ENCODE data around the gene CRAT. TPM values are rescaled to one million over a fixed set of nuclear protein-coding genes. Genes with fewer than 3 reads are reported as not detected.

Gene CRAT
- total and polyA plus RNA-seq, 7 experiments from 2014 or later: 7.2 to 20.1 (median 11.4) TPM

GRCh38 chr9:129072171-129072570, 38.4 kb downstream of the CRAT start:
- DNase-seq: no peak
- Mint-ChIP-seq H3K27ac (peak overlapping the region in 7 of 9 donors; percentile 26 to 85 (median 74)), H3K9me3 (no peaks in the 10 kb centered on the region), H3K4me1 (peaks cover 20 to 46% (median 30%) of the 10 kb centered on the region in 7 donors), H3K36me3 (peaks cover 0 to 6% (median 0%) of the 10 kb centered on the region in 5 donors), H3K27me3 (no peaks in the 10 kb centered on the region), H3K4me3 (peak overlapping the region in 5 of 10 donors; percentile 2 to 39 (median 32))
- H3K4me3 ChIP-seq (ENCODE audit: low read length): no peak overlapping the region
- intact Hi-C loops (cut with micrococcal nuclease): no loop called here
- H3K9me3 ChIP-seq (ENCODE audit: control insufficient read depth in 2 of 3, low read length in 3 of 3): no peaks in the 10 kb centered on the region
- H3K4me1 ChIP-seq (ENCODE audit: control insufficient read depth in 2 of 2, insufficient read depth in 2 of 2, low read length in 2 of 2): peaks cover 12 to 41% of the 10 kb centered on the region in 2 donors
- CTCF ChIA-PET: interaction anchor here (0.7 to 0.9 kb wide), 2 partner anchors 11 to 58 kb away, joined by 4 read pairs; no protein-coding TSS in a partner anchor
- no peaks in the 10 kb centered on the region for H3K27me3 ChIP-seq (ENCODE audit: control insufficient read depth in 2 of 2, insufficient read depth in 2 of 2, low read length in 2 of 2)
- H3K27ac ChIP-seq (ENCODE audit: low read depth, low read length): no peak overlapping the region
- no peak for ATAC-seq
- POLR2A ChIA-PET: no interaction called here
- H3K36me3 ChIP-seq (ENCODE audit: control insufficient read depth in 2 of 3, insufficient read depth in 3 of 3, low read length in 3 of 3): peaks cover 0 to 18% (median 0%) of the 10 kb centered on the region in 3 experiments

- H3K27me3 Mint-ChIP-seq: no peaks in the 10 kb centered on the region
- peak overlapping the region in 7 of 10 donors; percentile 2 to 62 (median 35) for H3K4me3 Mint-ChIP-seq
- ChIA-PET CTCF (interaction anchor here (0.7 kb wide), 1 partner anchor 59 kb away, joined by 4 read pairs; no protein-coding TSS in a partner anchor), POLR2A (no interaction called here)
- Histone ChIP-seq H3K9me3 (ENCODE audit: control insufficient read depth in 2 of 3, low read length in 3 of 3) (no peaks in the 10 kb centered on the region), H3K27ac (ENCODE audit: low read depth, low read length) (no peak overlapping the region), H3K4me3 (ENCODE audit: low read length) (no peak overlapping the region), H3K36me3 (ENCODE audit: control insufficient read depth in 2 of 3, insufficient read depth in 3 of 3, low read length in 3 of 3) (peaks cover 0 to 20% (median 0%) of the 10 kb centered on the region in 3 experiments), H3K27me3 (ENCODE audit: control insufficient read depth in 2 of 2, insufficient read depth in 2 of 2, low read length in 2 of 2) (no peaks in the 10 kb centered on the region), H3K4me1 (ENCODE audit: control insufficient read depth in 2 of 2, insufficient read depth in 2 of 2, low read length in 2 of 2) (peaks cover 12 to 41% of the 10 kb centered on the region in 2 donors)
- ATAC-seq: no peak
- peaks cover 0 to 6% (median 0%) of the 10 kb centered on the region in 5 donors for H3K36me3 Mint-ChIP-seq
- peak overlapping the region in 7 of 9 donors; percentile 26 to 85 (median 74) for H3K27ac Mint-ChIP-seq
- DNase-seq: peak in 5 of 9 donors; percentile 23 to 57 (median 43)
- peaks cover 20 to 46% (median 30%) of the 10 kb centered on the region in 7 donors for H3K4me1 Mint-ChIP-seq
- intact Hi-C loops (cut with micrococcal nuclease): no loop called here
- no peaks in the 10 kb centered on the region for H3K9me3 Mint-ChIP-seq
Measured at GRCh38 chr9:129071526-129072126, 39.0 kb downstream of the CRAT start.

DNA sequence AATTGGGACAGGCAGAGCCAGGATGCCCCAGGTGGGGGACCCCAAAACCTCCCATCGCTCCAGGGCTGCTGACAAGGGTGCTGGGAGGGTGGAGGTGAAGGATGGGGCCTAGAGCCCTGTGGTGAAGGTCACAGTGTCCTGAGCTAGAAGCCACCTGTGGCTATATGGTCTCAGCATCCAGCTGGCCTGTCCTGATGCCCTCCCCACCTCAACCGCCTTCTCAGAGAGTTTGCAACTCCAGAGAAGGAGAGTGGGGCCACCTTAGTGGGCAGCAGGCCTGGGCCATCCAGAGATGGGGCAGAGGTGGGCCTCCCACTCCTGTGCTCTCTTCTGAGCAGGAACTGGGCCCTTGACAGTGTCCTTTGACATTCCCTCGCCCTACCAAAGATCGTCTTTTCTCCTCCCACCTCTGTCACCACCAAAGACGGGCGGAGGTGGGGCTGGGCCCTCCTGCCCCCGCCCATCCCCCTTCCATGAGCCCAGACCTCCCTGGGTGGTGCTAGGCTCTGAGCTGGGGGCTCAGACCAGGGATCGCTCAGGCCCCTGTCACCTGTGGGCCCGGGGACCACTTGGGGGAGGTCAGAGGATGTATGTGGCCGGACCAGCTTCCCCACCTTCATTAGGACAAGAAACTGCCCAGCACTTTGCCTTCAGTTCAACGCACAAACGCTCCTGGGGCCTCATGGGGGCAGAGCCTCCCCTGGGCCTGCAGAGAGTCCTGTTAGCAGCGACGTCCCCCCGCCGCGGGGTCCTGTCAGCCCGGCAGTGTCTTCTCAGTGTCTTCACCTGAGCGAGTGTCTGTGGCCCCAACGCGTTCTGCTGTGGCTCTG, 39.7 kb downstream of the CRAT start:
- POLR2A ChIA-PET: no interaction called here

GRCh38 chr9:129069862-129070641, 40.5 kb downstream of the CRAT start:
- Histone ChIP-seq H3K4me1 (ENCODE audit: control insufficient read depth in 2 of 2, insufficient read depth in 2 of 2, low read length in 2 of 2) (peaks cover 12 to 41% of the 10 kb centered on the region in 2 donors), H3K36me3 (ENCODE audit: control insufficient read depth in 2 of 3, insufficient read depth in 3 of 3, low read length in 3 of 3) (peaks cover 0 to 25% (median 4%) of the 10 kb centered on the region in 3 experiments), H3K9me3 (ENCODE audit: control insufficient read depth in 2 of 3, low read length in 3 of 3) (no peaks in the 10 kb centered on the region), H3K27me3 (ENCODE audit: control insufficient read depth in 2 of 2, insufficient read depth in 2 of 2, low read length in 2 of 2) (no peaks in the 10 kb centered on the region), H3K4me3 (ENCODE audit: low read length) (no peak overlapping the region), H3K27ac (ENCODE audit: low read depth, low read length) (peak overlapping the region; percentile 37)
- DNase-seq (no peak), ATAC-seq (no peak)
- Mint-ChIP-seq H3K4me3 (peak overlapping the region in 2 of 10 donors; percentile 81 to 84), H3K9me3 (no peaks in the 10 kb centered on the region), H3K4me1 (peaks cover 20 to 46% (median 30%) of the 10 kb centered on the region in 7 donors), H3K27ac (peak overlapping the region in 8 of 9 donors; percentile 31 to 93 (median 89)), H3K36me3 (peaks cover 0 to 13% (median 0%) of the 10 kb centered on the region in 5 donors), H3K27me3 (no peaks in the 10 kb centered on the region)
- POLR2A ChIA-PET: interaction anchor here (1.3 to 1.4 kb wide), 2 partner anchors 11 to 34 kb away, joined by 5 to 8 read pairs; partner anchors contain the start of genes DOLPP1 and MIGA2
- CTCF ChIA-PET: no interaction called here
- intact Hi-C loops (cut with micrococcal nuclease): loop anchor here in 1 of 2 donors (1.0 kb wide), 1 partner anchor 11 kb away; the partner anchor contains the start of gene DOLPP1

More for the DNA sequence above, 39.7 kb downstream of the CRAT start:
- Histone ChIP-seq H3K36me3 (ENCODE audit: control insufficient read depth in 2 of 3, insufficient read depth in 3 of 3, low read length in 3 of 3) (peaks cover 0 to 21% (median 1%) of the 10 kb centered on the region in 3 experiments), H3K27me3 (ENCODE audit: control insufficient read depth in 2 of 2, insufficient read depth in 2 of 2, low read length in 2 of 2) (no peaks in the 10 kb centered on the region), H3K4me1 (ENCODE audit: control insufficient read depth in 2 of 2, insufficient read depth in 2 of 2, low read length in 2 of 2) (peaks cover 12 to 41% of the 10 kb centered on the region in 2 donors), H3K27ac (ENCODE audit: low read depth, low read length) (peak overlapping the region; percentile 21), H3K4me3 (ENCODE audit: low read length) (no peak overlapping the region), H3K9me3 (ENCODE audit: control insufficient read depth in 2 of 3, low read length in 3 of 3) (no peaks in the 10 kb centered on the region)
- peak overlapping the region in 5 of 9 donors; percentile 6 to 80 (median 67) for H3K27ac Mint-ChIP-seq
- no peaks in the 10 kb centered on the region for H3K9me3 Mint-ChIP-seq
- H3K4me3 Mint-ChIP-seq: peak overlapping the region in 1 of 10 donors; percentile 44
- H3K36me3 Mint-ChIP-seq: peaks cover 0 to 7% (median 0%) of the 10 kb centered on the region in 5 donors
- ATAC-seq (no peak), DNase-seq (no peak)
- CTCF ChIA-PET: no interaction called here
- H3K27me3 Mint-ChIP-seq: no peaks in the 10 kb centered on the region
- intact Hi-C loops (cut with micrococcal nuclease): no loop called here
- peaks cover 20 to 46% (median 30%) of the 10 kb centered on the region in 7 donors for H3K4me1 Mint-ChIP-seq

DNA sequence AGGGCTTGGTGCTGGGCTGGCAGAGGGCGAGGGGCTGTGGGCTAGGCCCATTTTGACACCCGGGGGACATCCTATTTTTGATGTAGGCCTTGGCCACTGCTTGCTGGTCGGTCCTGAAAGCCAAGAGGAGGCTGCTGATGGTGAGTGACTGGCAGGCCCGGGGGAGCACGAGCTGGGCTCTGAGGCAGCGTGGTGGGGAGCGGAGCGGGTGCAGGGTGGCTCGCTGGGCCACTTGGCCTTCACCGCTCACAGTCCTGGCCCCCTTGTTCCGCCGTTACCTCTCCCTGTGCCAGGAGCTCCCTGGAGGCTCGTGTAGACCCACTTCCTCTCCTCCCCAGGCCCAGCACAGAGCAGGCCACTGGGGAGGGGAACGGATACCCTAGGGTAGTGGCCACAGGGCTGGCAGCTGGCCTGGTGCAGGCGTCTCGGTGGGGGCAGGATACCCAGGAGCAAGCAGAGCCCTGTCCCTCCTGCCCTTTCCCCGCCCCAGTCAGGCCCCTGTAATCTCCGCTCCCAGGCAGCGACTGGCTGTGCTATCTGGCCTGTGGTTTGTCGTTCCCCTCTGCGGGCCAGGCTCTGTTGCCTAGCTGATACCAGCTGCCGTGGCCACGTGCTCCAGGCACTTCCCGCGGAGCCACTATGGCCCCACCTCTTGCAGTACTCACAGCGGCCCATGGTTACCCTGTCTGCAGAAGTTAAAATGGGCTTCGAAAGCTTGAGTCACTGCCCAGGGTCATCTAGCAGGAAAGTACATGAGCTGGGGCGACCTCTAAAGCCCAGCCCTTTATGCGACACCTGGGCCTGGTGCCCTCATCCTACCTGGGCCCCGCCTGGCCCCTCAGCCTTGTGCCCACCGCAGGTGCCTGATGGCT, 41.4 kb downstream of the CRAT start:
- H3K4me3 ChIP-seq (ENCODE audit: low read length): no peak overlapping the region
- Mint-ChIP-seq H3K36me3 (peaks cover 0 to 16% (median 0%) of the 10 kb centered on the region in 5 donors), H3K27me3 (no peaks in the 10 kb centered on the region), H3K9me3 (no peaks in the 10 kb centered on the region), H3K4me1 (peaks cover 20 to 46% (median 30%) of the 10 kb centered on the region in 7 donors), H3K4me3 (peak overlapping the region; percentile 33 to 84 (median 67)), H3K27ac (peak overlapping the region; percentile 67 to 95 (median 92))
- intact Hi-C loops (cut with micrococcal nuclease): loop anchor here in 1 of 2 donors (1.0 kb wide), 1 partner anchor 12 kb away; the partner anchor contains the start of gene DOLPP1
- peak; percentile 37 to 67 (median 55) for DNase-seq
- CTCF ChIA-PET: no interaction called here
- H3K27me3 ChIP-seq (ENCODE audit: control insufficient read depth in 2 of 2, insufficient read depth in 2 of 2, low read length in 2 of 2): no peaks in the 10 kb centered on the region
- peaks cover 0 to 30% (median 4%) of the 10 kb centered on the region in 3 experiments for H3K36me3 ChIP-seq (ENCODE audit: control insufficient read depth in 2 of 3, insufficient read depth in 3 of 3, low read length in 3 of 3)
- peak overlapping the region; percentile 37 for H3K27ac ChIP-seq (ENCODE audit: low read depth, low read length)
- H3K4me1 ChIP-seq (ENCODE audit: control insufficient read depth in 2 of 2, insufficient read depth in 2 of 2, low read length in 2 of 2): peaks cover 9 to 41% of the 10 kb centered on the region in 2 donors
- H3K9me3 ChIP-seq (ENCODE audit: control insufficient read depth in 2 of 3, low read length in 3 of 3): no peaks in the 10 kb centered on the region
- peak; percentile 98 for ATAC-seq
- POLR2A ChIA-PET: interaction anchor here (1.2 to 1.4 kb wide), 3 partner anchors 9 to 33 kb away, joined by 3 to 8 read pairs (median 5); partner anchors contain the start of genes DOLPP1 and MIGA2

All from naive thymus-derived CD4-positive, alpha-beta T cell (primary cell).